ENCODE measurements around the gene ANKS1A. TPM values are rescaled to one million over a fixed set of nuclear protein-coding genes. Genes with fewer than 3 reads are reported as not detected.
"Not testable (repeated sequence)": the region's sequence is repeated elsewhere in the genome, so short reads cannot be mapped to it uniquely, and the experiment has no call there.

The ANKS1A gene
- total RNA-seq, 1 experiment from 2014 or later = 35.0 TPM

GRCh38 chr6:34897130-34897529, 8.1 kb downstream of the ANKS1A start (continued):
- TF ChIP-seq ZNF532 (CRISPR knock-in tag; IDR thresholded peaks at IDR 0.05; ENCODE audit: borderline replicate concordance) (no peak), ZNF121 (CRISPR knock-in tag; IDR thresholded peaks at IDR 0.05) (no peak), JUN (CRISPR knock-in tag; IDR thresholded peaks at IDR 0.05) (no peak), KAT7 (CRISPR knock-in tag; IDR thresholded peaks at IDR 0.05; ENCODE audit: borderline replicate concordance) (no peak), E2F1 (CRISPR knock-in tag; IDR thresholded peaks at IDR 0.05) (no peak), USF2 (CRISPR knock-in tag; IDR thresholded peaks at IDR 0.05) (no peak)

DNA sequence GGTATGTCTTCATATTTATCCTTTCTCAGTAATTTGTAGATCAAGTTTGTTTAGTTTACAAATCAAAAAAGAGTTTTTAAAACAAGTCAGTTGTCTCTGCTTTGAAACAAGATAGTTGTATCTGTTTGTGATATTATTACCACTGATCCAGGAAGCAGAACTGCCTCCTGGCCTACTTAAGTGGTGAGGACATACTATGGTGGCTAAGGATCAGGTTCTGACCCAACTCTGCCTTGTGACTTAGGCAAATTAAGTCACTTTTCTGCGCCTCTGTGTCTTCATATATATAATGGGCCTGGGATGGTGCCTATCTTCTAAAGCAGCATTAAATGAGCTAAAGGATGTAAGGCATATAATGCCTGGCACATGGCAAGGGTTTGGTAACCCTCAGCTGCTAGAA, 8.7 kb downstream of the ANKS1A start:
- ChIA-PET POLR2A (interaction anchor here (0.6 kb wide), 1 partner anchor 1035 kb away, joined by 4 read pairs; no protein-coding TSS in a partner anchor), CTCF (interaction anchor here (0.5 kb wide), 1 partner anchor 173 kb away, joined by 3 read pairs; no protein-coding TSS in a partner anchor)
- H3K4me3 Mint-ChIP-seq = no peak overlapping the region
- ATAC-seq (no peak), DNase-seq (ENCODE audit: low spot score) (no peak)
- no peak for TF ChIP-seq OVOL2 (CRISPR knock-in tag; IDR thresholded peaks at IDR 0.05; ENCODE audit: borderline replicate concordance)
- TF ChIP-seq NFYB (CRISPR knock-in tag; conservative IDR thresholded peaks at IDR 0.05; ENCODE audit: low read depth) = no peak
- no peak for TF ChIP-seq CREB1 (CRISPR knock-in tag; IDR thresholded peaks at IDR 0.05)
- TF ChIP-seq SMAD3 (CRISPR knock-in tag; IDR thresholded peaks at IDR 0.05; ENCODE audit: borderline replicate concordance) = no peak
- TF ChIP-seq CREM (CRISPR knock-in tag; IDR thresholded peaks at IDR 0.05) = no peak
- TF ChIP-seq JAZF1 (CRISPR knock-in tag; IDR thresholded peaks at IDR 0.05) = no peak
- TF ChIP-seq TP53 (CRISPR knock-in tag; IDR thresholded peaks at IDR 0.05) = no peak
- TF ChIP-seq, protein P1, sequence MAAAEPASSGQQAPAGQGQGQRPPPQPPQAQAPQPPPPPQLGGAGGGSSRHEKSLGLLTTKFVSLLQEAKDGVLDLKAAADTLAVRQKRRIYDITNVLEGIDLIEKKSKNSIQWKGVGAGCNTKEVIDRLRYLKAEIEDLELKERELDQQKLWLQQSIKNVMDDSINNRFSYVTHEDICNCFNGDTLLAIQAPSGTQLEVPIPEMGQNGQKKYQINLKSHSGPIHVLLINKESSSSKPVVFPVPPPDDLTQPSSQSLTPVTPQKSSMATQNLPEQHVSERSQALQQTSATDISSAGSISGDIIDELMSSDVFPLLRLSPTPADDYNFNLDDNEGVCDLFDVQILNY (CRISPR knock-in tag; IDR thresholded peaks at IDR 0.05) = no peak
- no peak for TF ChIP-seq ELF4 (CRISPR knock-in tag; IDR thresholded peaks at IDR 0.05; ENCODE audit: low read depth)
- no peak for TF ChIP-seq ZNF671 (CRISPR knock-in tag; IDR thresholded peaks at IDR 0.05)
- TF ChIP-seq IRF2 (CRISPR knock-in tag; IDR thresholded peaks at IDR 0.05; ENCODE audit: borderline replicate concordance, low read depth) = no peak
- no peak for TF ChIP-seq NFE2L1 (CRISPR knock-in tag; IDR thresholded peaks at IDR 0.05)
- TF ChIP-seq, protein P2, sequence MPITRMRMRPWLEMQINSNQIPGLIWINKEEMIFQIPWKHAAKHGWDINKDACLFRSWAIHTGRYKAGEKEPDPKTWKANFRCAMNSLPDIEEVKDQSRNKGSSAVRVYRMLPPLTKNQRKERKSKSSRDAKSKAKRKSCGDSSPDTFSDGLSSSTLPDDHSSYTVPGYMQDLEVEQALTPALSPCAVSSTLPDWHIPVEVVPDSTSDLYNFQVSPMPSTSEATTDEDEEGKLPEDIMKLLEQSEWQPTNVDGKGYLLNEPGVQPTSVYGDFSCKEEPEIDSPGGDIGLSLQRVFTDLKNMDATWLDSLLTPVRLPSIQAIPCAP (CRISPR knock-in tag; IDR thresholded peaks at IDR 0.05) = no peak
- no peak for TF ChIP-seq RORB (CRISPR knock-in tag; IDR thresholded peaks at IDR 0.05)
- no peak for TF ChIP-seq USF2 (CRISPR knock-in tag; IDR thresholded peaks at IDR 0.05)
- TF ChIP-seq NR1H2 (CRISPR knock-in tag; IDR thresholded peaks at IDR 0.05) = no peak
- TF ChIP-seq TCF7 (CRISPR knock-in tag; IDR thresholded peaks at IDR 0.05; ENCODE audit: low read depth) = no peak
- no peaks in the 10 kb centered on the region; the same call in 1 of the 2 replicates for H3K36me3 Mint-ChIP-seq
- H3K9me3 Mint-ChIP-seq = no peaks in the 10 kb centered on the region
- H3K27ac Mint-ChIP-seq = no peak overlapping the region
- H3K4me1 Mint-ChIP-seq = peaks cover 9% of the 10 kb centered on the region
- H3K27me3 Mint-ChIP-seq (ENCODE audit: low read depth) = no peaks in the 10 kb centered on the region

- H3K9me3 Mint-ChIP-seq; DNase-seq (ENCODE audit: low spot score); ATAC-seq; POLR2A ChIA-PET; H3K36me3 Mint-ChIP-seq; H3K4me1 Mint-ChIP-seq; H3K27me3 Mint-ChIP-seq (ENCODE audit: low read depth); H3K4me3 Mint-ChIP-seq; H3K27ac Mint-ChIP-seq: not testable (repeated sequence)
- CTCF ChIA-PET = interaction anchor here (0.6 kb wide), 1 partner anchor 1859 kb away, joined by 3 read pairs; no protein-coding TSS in a partner anchor
These were observed 10.7 kb downstream of the ANKS1A start for GRCh38 chr6:34899748-34900147.

Data from WTC11 (cell line).